Measurements from ENCODE around the gene GRIP1. TPM values are rescaled to one million over a fixed set of nuclear protein-coding genes. Genes with fewer than 3 reads are reported as not detected.

The GRIP1 gene
- total RNA-seq, 1 donor from 2014 or later = not detected

DNA sequence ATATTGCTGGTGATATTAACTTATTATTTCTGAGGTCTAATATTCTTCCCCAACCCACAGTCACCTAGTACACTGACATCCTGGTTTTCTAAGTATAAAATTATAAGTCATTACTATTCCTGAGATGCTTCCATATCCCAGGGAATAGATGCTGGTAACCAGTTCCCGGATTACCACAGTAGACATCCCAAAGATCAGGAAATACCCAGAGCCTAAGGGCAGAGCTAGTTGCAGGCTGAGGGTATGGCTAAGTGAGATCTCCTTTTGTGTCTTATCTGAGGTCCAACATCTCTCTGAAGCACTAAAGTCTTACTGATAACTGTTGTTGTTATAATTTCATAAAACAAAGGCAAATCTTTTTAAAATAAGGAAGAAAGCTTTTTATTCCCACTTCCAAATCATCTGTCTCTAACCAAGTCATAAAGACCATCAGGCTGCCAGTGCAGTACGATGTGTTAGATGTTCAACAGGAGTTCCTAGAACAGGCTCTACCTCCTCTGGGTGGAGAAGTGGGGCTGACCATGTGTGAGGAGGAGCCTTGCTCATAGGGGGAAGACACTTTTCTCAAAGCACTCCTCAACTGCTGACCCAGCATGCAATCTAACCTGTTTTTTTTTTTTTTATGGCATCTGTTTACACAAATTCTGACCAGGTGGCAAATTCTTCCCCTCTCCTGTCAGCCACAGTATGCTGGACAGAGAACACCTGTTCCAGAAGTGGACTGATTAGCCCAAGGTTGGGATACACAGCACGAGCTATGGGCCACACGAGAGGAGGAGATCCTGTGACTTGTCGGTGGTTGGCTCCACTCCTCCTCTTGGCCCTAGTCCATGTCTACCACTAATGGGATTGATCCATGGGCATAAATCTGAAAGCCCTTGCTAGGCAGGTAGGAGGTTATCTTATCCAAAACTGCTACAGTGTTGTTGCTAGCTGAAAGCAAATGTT, 16.1 kb upstream of the GRIP1 start:
- no peak for DNase-seq (ENCODE audit: low read depth, low spot score)

DNA sequence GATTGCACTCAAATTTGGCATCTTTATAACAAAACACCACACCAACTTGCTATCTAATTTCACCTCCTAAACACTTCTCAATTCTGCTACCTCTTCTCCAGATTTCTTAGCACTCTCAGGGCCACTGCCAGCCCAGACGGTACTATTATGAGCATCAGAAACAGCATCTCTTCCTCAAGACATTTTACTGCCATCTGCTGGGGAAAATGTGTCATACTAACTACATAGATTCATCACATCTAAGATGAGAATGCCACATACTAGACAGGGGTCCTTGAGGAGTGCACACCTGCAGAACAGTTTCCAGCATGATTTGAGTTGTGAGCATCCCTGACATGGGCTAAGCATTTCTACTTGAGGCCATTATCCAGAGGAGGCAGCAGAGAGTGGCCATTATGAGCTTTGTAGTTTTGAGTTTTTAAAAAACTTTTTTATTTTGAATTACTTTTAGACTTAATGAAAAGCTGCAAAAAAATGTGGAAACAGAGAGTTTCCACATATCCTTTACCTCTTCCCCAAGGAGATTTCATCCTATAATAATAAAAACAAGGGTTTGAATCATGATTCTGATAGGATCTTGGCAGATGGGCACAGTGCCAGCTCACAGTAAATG, 15.1 kb upstream of the GRIP1 start:
- peak; percentile 29 for DNase-seq (ENCODE audit: low read depth, low spot score)

DNA sequence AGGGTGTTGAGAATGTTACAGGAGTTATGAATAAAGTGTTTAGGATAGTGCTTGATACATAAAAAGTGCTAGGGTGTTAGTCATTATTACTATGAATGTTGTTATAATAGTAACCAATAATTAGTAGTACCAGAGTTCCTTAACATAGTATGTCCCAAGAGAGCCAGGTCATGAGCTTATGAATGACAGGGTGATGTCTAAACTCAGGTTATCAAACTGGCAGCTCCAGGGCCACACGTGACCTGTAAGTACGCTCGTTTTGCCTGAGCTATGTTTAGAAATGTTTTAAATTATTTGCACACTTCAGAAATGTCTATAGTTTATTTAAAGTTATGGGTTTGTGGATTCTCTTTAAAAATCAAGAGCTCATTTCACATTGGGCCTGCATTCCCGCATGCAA, 14.1 kb upstream of the GRIP1 start:
- DNase-seq (ENCODE audit: low read depth, low spot score) = no peak

DNA sequence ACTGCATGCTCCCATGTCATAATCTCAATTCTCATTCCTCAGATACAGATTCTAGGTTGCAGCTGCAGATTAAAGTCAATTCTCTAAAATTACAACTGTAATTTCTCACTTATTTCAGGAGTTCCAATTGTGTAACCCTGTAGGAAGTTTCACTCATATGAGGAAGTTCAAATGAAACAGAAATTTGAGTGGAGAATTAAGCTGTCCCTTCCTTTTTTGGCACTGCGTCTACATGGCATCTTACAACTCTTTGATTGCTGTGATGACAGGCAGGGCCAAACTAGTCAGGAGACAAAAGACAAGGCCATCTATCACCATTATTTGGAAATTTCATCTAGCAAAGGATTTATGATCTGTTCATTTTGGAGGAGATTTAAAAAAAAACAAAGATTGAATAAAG, 13.3 kb upstream of the GRIP1 start:
- no peak for DNase-seq (ENCODE audit: low read depth, low spot score)

- no peak for DNase-seq (ENCODE audit: low read depth, low spot score)
Observed at GRCh38 chr12:66688846-66689439, 10.1 kb upstream of the GRIP1 start.

GRCh38 chr12:66684222-66684621, 5.3 kb upstream of the GRIP1 start:
- DNase-seq (ENCODE audit: low read depth, low spot score) = no peak

DNA sequence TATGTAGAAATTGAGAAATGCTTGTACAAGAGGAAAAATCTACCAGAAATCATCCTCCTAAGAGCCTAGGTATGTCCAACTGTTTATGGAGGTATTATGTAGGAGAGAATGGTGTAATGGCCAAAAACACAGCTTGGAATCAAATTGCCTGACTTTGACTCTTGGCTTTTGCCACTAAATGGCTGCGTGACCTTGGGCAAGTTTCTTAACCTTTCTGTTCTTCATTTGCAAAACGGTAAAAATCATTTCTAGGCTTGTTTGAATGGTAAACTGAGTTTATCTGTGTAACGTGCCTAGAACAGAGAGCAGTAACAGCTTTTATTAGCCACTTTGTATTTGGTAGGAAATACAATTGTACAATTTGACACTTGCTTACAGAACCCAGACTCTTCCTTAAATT, 4.9 kb upstream of the GRIP1 start:
- no peak for DNase-seq (ENCODE audit: low read depth, low spot score)

GRCh38 chr12:66683073-66683472, 4.2 kb upstream of the GRIP1 start:
- DNase-seq (ENCODE audit: low read depth, low spot score) = no peak

- no peak for DNase-seq (ENCODE audit: low read depth, low spot score)
Observed at GRCh38 chr12:66679461-66680084, 697 bp upstream of the GRIP1 start.

- no peak for DNase-seq (ENCODE audit: low read depth, low spot score)
Observed at GRCh38 chr12:66676241-66676640, 2.6 kb downstream of the GRIP1 start.

DNA sequence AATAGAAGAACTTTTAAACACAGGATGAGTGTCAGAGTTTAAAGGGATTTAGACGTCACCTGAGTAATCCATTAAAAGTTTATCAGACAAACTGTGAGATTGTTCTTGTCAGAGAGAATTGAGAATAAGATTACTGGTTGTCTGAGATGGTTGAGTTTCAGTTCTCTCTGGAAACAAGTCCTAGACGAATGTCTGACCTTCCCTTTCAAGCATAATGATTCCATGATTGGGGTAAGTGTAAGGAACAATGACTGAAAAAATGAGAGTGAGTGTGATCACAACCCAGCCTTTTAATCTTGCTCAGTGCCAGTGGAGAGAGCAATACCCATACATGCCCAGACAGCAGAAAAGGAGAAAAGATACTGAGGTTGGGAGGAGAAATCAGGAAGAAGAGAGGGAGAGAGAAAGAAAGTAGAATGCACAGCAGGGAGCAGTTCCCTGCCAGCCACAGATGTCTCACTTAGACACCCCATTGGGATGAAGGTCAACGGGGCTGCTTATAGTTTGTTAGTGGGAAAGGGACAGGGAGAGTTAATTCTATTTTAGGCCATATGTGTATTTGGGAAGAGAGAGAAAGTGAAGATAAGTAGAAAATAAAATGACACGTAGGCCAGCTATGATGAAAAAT, 4.3 kb downstream of the GRIP1 start:
- DNase-seq (ENCODE audit: low read depth, low spot score) = no peak

DNA sequence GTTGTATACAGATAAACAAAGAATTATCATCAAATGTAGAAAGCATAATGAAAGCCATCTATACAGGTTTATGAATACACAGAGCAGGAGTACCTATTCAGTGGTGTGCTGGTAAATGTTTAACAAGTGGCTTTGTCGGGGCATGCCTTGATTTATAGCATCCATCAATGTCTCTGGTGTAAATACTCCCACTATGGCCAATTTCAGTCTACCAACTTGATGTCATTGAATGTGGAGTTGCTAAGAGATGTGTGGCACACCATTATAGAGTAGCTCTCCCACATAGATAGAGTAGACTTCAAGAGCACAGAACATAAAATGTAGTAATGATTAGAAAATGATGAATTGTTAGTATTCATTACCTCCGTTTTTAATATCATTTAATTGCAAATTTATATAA, 9.3 kb downstream of the GRIP1 start:
- no peak for DNase-seq (ENCODE audit: low read depth, low spot score)

DNA sequence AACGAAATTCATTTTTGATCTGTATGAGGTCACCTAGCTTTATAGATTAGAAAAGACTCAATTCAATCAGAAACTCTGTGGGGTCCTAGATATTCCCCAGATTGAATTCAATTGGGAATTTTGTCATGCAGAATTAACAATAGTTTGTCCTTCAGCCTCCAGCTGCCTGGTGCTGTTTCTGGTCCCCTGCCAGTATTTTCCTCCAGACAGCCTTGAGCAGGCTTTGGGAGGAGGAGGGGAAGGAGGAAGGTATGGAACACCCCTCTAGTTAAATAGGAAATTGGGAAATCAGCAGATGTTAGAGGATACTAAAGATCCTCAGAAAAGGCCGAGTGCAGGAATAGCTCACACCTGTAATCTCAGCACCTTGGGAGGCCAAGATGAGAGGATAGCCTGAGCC, 10.6 kb downstream of the GRIP1 start:
- DNase-seq (ENCODE audit: low read depth, low spot score) = no peak

DNA sequence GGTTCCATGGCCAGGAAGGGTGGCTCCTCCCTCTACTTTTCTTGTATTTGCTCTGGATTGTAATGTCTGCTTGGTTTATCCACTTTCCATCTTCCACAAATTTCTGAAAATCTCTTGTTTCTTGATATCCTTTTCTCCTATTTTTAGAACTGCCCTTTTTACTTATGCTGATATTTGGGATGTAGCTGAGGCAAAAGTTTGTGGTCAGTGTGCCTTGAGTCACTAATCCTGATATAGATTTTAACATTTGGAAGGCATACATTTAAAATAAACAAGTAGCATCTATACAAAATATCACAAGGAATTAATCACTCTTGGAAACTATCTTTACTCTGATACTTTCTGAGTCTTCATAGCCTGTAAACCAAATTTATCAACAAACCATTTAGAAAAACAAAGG, 11.0 kb downstream of the GRIP1 start:
- no peak for DNase-seq (ENCODE audit: low read depth, low spot score)

DNA sequence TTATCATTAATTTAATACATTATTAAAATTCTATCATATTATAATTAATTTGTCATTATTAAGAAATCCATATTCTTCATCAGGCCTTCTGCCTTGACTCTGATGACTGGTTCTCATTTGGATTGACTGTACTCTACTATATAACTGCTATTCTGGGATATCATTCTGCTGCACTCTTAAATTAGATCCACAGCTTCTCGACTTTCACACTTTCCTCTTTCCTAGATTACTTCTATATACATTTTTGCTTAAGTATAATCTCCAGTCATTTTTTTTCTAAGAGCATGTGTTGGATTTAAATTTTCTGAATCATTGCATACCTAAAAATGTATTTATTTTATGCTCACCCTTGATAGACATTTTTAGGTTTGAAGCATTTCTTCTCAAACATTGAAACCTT, 12.4 kb downstream of the GRIP1 start:
- no peak for DNase-seq (ENCODE audit: low read depth, low spot score)

DNA sequence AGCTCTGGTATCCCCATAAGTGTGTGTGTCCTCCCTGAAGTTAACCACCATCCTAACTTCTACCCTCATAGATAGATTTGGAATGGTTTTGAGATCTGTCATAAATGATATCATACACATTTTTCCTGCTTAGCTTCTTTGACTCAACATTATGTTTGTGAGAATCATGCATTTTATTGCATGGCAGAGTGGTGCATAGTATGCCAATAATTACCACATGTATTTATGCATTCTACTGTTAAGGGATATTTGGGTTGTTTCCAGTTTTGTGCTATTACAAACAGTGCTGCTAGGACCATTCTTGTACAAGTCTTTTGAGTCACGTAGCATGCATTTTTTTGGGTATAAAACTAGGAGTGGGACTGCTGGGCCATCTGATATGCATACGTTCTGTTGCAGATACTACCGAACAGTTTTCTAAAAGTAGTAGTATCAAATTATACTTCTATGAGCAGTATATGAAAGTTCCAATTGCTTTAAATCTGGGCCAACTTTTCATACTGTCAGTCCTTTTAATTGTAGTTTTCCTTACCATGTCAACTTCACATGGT, 13.4 kb downstream of the GRIP1 start:
- no peak for DNase-seq (ENCODE audit: low read depth, low spot score)

GRCh38 chr12:66664076-66664475, 14.8 kb downstream of the GRIP1 start:
- DNase-seq (ENCODE audit: low read depth, low spot score) = no peak

- DNase-seq (ENCODE audit: low read depth, low spot score) = no peak
Observed at GRCh38 chr12:66663611-66664010, 15.3 kb downstream of the GRIP1 start.

DNA sequence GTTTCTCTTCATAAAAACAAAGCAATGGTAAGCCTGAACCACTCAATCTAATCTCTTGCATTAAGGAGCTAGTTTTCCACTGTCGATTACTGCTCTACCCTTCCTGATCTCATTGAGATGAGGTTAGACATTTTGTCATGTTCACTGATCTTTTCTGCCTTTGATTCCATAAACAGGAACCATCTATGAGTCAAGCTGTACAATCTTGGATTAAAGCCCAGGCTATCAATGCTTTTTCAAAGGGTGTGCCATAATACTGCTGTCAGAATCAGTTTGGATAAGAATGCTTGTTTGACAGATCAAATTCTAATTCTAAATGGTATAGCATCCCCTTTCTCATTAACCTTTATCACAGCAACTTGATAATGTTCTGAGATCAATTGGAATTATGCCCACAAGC, 16.1 kb downstream of the GRIP1 start:
- DNase-seq (ENCODE audit: low read depth, low spot score) = peak; percentile 26

- DNase-seq (ENCODE audit: low read depth, low spot score) = no peak
Observed at GRCh38 chr12:66662179-66662578, 16.7 kb downstream of the GRIP1 start.

- DNase-seq (ENCODE audit: low read depth, low spot score) = no peak
Observed at GRCh38 chr12:66661357-66661756, 17.5 kb downstream of the GRIP1 start.
